SK-N-SH (cell line): ENCODE data around the gene TEX30.
A peak's percentile ranks its signal among the peaks of the same experiment; 100 is the strongest.

Experiments
- FOXJ3 ChIP-seq: sonication (generic); formaldehyde crosslinking; IDR thresholded peaks from 2 replicates; pipeline ENCODE4 v1.5.1; 2020; ENCODE audit warnings: mild to moderate bottlenecking, missing genetic modification reagents
- GATA2 ChIP-seq: sonication (generic); formaldehyde crosslinking; IDR thresholded peaks from 2 replicates; pipeline ENCODE4 v1.5.0; 2020; ENCODE audit warnings: mild to moderate bottlenecking, missing genetic modification reagents
- JUND ChIP-seq: IDR thresholded peaks from 2 replicates; pipeline ENCODE4 v1.4.0; 2012
- SMC3 ChIP-seq: IDR thresholded peaks from 2 replicates; pipeline ENCODE4 v1.6.1; 2012; ENCODE audit warnings: low read depth, low read length, improper control_type of control experiment
- TEAD4 ChIP-seq: IDR thresholded peaks from 2 replicates; pipeline ENCODE4 v1.4.0; 2012; ENCODE audit warnings: mild to moderate bottlenecking, borderline replicate concordance; ENCODE audit not compliant: insufficient read depth
- TF ChIP-seq, protein P1 (sequence below): fragments of 200-600 bp; sonication (generic); IDR thresholded peaks from 2 replicates; pipeline ENCODE4 v1.6.1; 2017; ENCODE audit warnings: antibody characterized with exemption, mild to moderate bottlenecking, moderate library complexity
- TF ChIP-seq, protein P2 (sequence below): fragments of 150-350 bp; IDR thresholded peaks from 2 replicates; pipeline ENCODE4 v1.6.1; 2017; ENCODE audit warnings: antibody characterized with exemption, low read length, low read depth, borderline replicate concordance

DNA sequence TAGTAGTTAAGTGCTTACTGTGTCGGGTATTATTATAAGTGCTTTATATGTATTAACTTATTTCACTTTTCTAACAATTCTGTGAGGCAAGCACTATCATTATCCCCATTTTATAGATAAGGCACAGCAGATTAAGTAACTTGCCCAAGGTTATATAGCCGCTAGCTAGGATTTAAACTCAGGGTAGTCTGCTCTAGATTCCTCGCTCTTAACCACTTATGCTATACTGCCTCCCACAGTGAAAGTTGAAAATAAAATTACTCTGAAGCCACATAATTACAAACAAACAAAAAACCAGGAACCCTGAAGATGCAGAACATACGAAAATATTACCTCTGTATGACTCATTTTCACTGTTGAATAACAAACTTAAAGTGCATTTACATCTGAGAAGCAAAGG, 3.9 kb downstream of the TEX30 start:
- TF ChIP-seq, protein P1, sequence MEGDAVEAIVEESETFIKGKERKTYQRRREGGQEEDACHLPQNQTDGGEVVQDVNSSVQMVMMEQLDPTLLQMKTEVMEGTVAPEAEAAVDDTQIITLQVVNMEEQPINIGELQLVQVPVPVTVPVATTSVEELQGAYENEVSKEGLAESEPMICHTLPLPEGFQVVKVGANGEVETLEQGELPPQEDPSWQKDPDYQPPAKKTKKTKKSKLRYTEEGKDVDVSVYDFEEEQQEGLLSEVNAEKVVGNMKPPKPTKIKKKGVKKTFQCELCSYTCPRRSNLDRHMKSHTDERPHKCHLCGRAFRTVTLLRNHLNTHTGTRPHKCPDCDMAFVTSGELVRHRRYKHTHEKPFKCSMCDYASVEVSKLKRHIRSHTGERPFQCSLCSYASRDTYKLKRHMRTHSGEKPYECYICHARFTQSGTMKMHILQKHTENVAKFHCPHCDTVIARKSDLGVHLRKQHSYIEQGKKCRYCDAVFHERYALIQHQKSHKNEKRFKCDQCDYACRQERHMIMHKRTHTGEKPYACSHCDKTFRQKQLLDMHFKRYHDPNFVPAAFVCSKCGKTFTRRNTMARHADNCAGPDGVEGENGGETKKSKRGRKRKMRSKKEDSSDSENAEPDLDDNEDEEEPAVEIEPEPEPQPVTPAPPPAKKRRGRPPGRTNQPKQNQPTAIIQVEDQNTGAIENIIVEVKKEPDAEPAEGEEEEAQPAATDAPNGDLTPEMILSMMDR: peak; percentile 28; the same call in 1 of the 2 replicates
- no peak for TF ChIP-seq GATA2
- TF ChIP-seq JUND: no peak
- no peak for TF ChIP-seq FOXJ3
- TF ChIP-seq, protein P2, sequence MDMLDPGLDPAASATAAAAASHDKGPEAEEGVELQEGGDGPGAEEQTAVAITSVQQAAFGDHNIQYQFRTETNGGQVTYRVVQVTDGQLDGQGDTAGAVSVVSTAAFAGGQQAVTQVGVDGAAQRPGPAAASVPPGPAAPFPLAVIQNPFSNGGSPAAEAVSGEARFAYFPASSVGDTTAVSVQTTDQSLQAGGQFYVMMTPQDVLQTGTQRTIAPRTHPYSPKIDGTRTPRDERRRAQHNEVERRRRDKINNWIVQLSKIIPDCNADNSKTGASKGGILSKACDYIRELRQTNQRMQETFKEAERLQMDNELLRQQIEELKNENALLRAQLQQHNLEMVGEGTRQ: no peak
- TF ChIP-seq TEAD4: no peak
- no peak for TF ChIP-seq SMC3
